HepG2 (cell line): Measurements from ENCODE around the gene MAB21L4. TPM values are rescaled to one million over a fixed set of nuclear protein-coding genes. Genes with fewer than 3 reads are reported as not detected.

Experiments
- ATAC-seq: fragments of 200-7000 bp; cut with Tn5 transposase; 3 replicates; pipeline ENCODE4 v1.9.1; 2020; ENCODE audit warnings: mild to moderate bottlenecking, moderate library complexity
- BruUV-seq: library from RNA; stranded (reverse); fragments of 400-500 nt; replicated peaks from 2 replicates; lab custom pipeline; 2021; lab: Mats Ljungman, UMichigan
- CTCF ChIA-PET: fragments of 300-600 bp; formaldehyde crosslinking; extraction: SDS; loops from one replicate; lab custom pipeline; 2021; ENCODE audit warnings: low total read pairs, inconsistent platforms, low intra/inter-chr PET ratio; lab: Yijun Ruan, JAX
- POLR2A ChIA-PET: fragments of 350-600 bp; sonication (Branson Sonifier 250); formaldehyde crosslinking; loops from one replicate; lab custom pipeline; 2020; ENCODE audit warnings: antibody characterized with exemption, inconsistent platforms; lab: Yijun Ruan, JAX
- DNase-seq: peaks from one replicate; pipeline ENCODE4 v3.0.0-alpha.2; 2015; ENCODE audit warnings: low spot score
- FAIRE-seq: peaks from 3 replicates; lab custom pipeline; 2011; peaks lifted over from hg19 to GRCh38; lab: Jason Lieb, UNC
- H2AFZ ChIP-seq: one replicate; pipeline ENCODE4 v1.6.1; 2011; ENCODE audit warnings: low read length, inconsistent platforms
- H3K27ac ChIP-seq: fragments of 300-600 bp; 3 replicates; pipeline ENCODE4 v1.8.0; 2011; ENCODE audit warnings: mixed run types, mild to moderate bottlenecking, mixed read lengths, low read length, inconsistent platforms; ENCODE audit not compliant: insufficient read depth; ENCODE audit errors: extremely low read length
- H3K27me3 ChIP-seq, 2 experiments: fragments of 200-600 bp in 1 of 2; 2 replicates in 1 of 2; 3 replicates in 1 of 2; pipeline versions ENCODE4 v1.6.0 to v1.8.0; 2011; ENCODE audit warnings: low read length in 2 of 2, mild to moderate bottlenecking in 2 of 2, moderate library complexity in 2 of 2, inconsistent platforms in 1 of 2; ENCODE audit not compliant: insufficient read depth in 2 of 2, control insufficient read depth in 1 of 2
- H3K36me3 ChIP-seq, 2 experiments: fragments of 200-600 bp in 1 of 2; replicated peaks in 1 of 2; 2 replicates in 1 of 2; 3 replicates in 1 of 2; pipeline versions ENCODE4 v1.5.1 to v1.8.0; 2011; ENCODE audit warnings: low read length in 2 of 2, inconsistent platforms in 1 of 2; ENCODE audit not compliant: insufficient read depth in 2 of 2, control insufficient read depth in 1 of 2
- H3K4me1 ChIP-seq: 2 replicates; pipeline ENCODE4 v1.5.1; 2012; ENCODE audit warnings: low read length, inconsistent platforms; ENCODE audit not compliant: insufficient read depth
- H3K4me2 ChIP-seq: 2 replicates; pipeline ENCODE4 v1.6.0; 2011; ENCODE audit warnings: low read depth, low read length, inconsistent platforms
- H3K4me3 ChIP-seq, 3 experiments: fragments of 200-600 bp in 1 of 3; sonication (generic), shearing (Covaris generic) in 1 of 3; replicated peaks in 1 of 3; 2 replicates each; pipeline ENCODE4 v1.5.1; 2011 to 2016; ENCODE audit warnings: low read length in 3 of 3, inconsistent platforms in 2 of 3, low read depth in 2 of 3, mild to moderate bottlenecking in 2 of 3, control low read depth in 1 of 3, mixed read lengths in 1 of 3; ENCODE audit not compliant: insufficient read depth in 1 of 3
- H3K79me2 ChIP-seq: one replicate; pipeline ENCODE4 v1.6.1; 2011; ENCODE audit warnings: low read length, inconsistent platforms; ENCODE audit not compliant: insufficient read depth
- H3K9ac ChIP-seq: 2 replicates; pipeline ENCODE4 v1.6.0; 2011; ENCODE audit warnings: mild to moderate bottlenecking, low read depth, low read length, inconsistent platforms; ENCODE audit not compliant: insufficient read depth
- H3K9me3 ChIP-seq: 2 replicates; pipeline ENCODE4 v1.5.1; 2012; ENCODE audit warnings: mild to moderate bottlenecking, low read length
- H4K20me1 ChIP-seq: 2 replicates; pipeline ENCODE4 v1.6.0; 2011; ENCODE audit warnings: inconsistent platforms, mild to moderate bottlenecking, low read length, moderate library complexity; ENCODE audit not compliant: insufficient read depth
- BATF2 ChIP-seq: sonication (generic); formaldehyde crosslinking; IDR thresholded peaks from 2 replicates; pipeline ENCODE4 v1.8.0; 2022; ENCODE audit warnings: mild to moderate bottlenecking, missing genetic modification reagents, moderate library complexity
- FIP1L1 ChIP-seq: fragments of 200-400 bp; formaldehyde crosslinking; IDR thresholded peaks from 2 replicates; pipeline ENCODE4 v1.6.1; 2018; ENCODE audit warnings: low read depth, mild to moderate bottlenecking, low read length, moderate library complexity, borderline replicate concordance; ENCODE audit not compliant: insufficient read depth
- HCFC1 ChIP-seq: fragments of 150-350 bp; IDR thresholded peaks from 2 replicates; pipeline ENCODE4 v1.6.1; 2014; ENCODE audit warnings: low read depth, low read length
- HOXA7 ChIP-seq: sonication (generic); formaldehyde crosslinking; IDR thresholded peaks from 2 replicates; pipeline ENCODE4 v1.8.1; 2022; ENCODE audit warnings: mild to moderate bottlenecking, missing genetic modification reagents, moderate library complexity
- ZNF414 ChIP-seq: sonication (generic); formaldehyde crosslinking; IDR thresholded peaks from 2 replicates; pipeline ENCODE4 v1.5.0; 2020; ENCODE audit warnings: missing genetic modification reagents
- WGBS: methylation state at CpG from one replicate; pipeline ENCODE4 v1.1.6; 2017; ENCODE audit warnings: low lambda C conversion rate; 5-methylcytosine and 5-hydroxymethylcytosine counted together
- in situ Hi-C: cut with HindIII; loops from 2 replicates; pipeline ENCODE4 v1.10.0; 2017; ENCODE audit warnings: low pct_unique_long_range_greater_than_20kb; ENCODE audit not compliant: extremely low pct_ligation_motif_present
- intact Hi-C: fragments of 100-400 bp; cut with micrococcal nuclease; formaldehyde crosslinking; loops from one replicate; pipeline ENCODE4 v1.10.0; 2022; ENCODE audit not compliant: unreplicated experiment
- polyA plus RNA-seq, 8 experiments: library from polyadenylated mRNA; depleted of rRNA in 3 of 8; stranded (reverse) in 7 of 8; unstranded in 1 of 8; fragments of >200 nt; fragmentation: Illumina TruSeq in 4 of 8; extraction: Trizol in 4 of 8; gene quantifications; 2 replicates each; pipeline versions ENCODE4 v1.2.1 to v1.2.3, GENCODE V29; 2011 to 2016; ENCODE audit warnings: low read depth in 4 of 8, missing spikeins in 1 of 8, mixed read lengths in 1 of 8; ENCODE audit not compliant: insufficient read depth in 1 of 8
- total RNA-seq, 5 experiments: library from RNA; depleted of rRNA; stranded (reverse); fragments of >200 nt; fragmentation: Illumina TruSeq; extraction: Trizol; gene quantifications; 2 replicates each; pipeline ENCODE4 v1.2.3, GENCODE V29; 2016; ENCODE audit warnings: low read depth in 1 of 5

MAB21L4 gene
- total and polyA plus RNA-seq, 2 of the 13 experiments (the other 11 are each of a cell fraction or from before 2014, with no cell fraction given): 3.0 to 14.0 TPM

GRCh38 chr2:240868286-240869108, 27.5 kb downstream of the MAB21L4 start, which contains the start of gene AGXT (continued):
- no peak for TF ChIP-seq ZNF414

- no peak overlapping the region for H2AFZ ChIP-seq
- no peak overlapping the region for H3K9ac ChIP-seq
- H3K27ac ChIP-seq: peak overlapping the region; percentile 62
- no peaks in the 10 kb centered on the region for H3K79me2 ChIP-seq
- H3K36me3 ChIP-seq: no peaks in the 10 kb centered on the region
- no TSS peak for BruUV-seq
- CTCF ChIA-PET: no interaction called here
- H3K4me2 ChIP-seq: no peak overlapping the region
- DNase-seq: no peak
- 91% methylated on average over 5 of the region's 5 CpGs for WGBS
- no peak for TF ChIP-seq HCFC1
- 0 out of 2 replicates have a peak, but pooled peaks have one; percentile 27 for TF ChIP-seq BATF2
- TF ChIP-seq FIP1L1: no peak
- 0 out of 2 replicates have a peak, but pooled peaks have one; percentile 39 for TF ChIP-seq HOXA7
- TF ChIP-seq, all 625 proteins: peak for 2
- H3K4me1 ChIP-seq: peaks cover 94% of the 10 kb centered on the region
- H3K4me3 ChIP-seq: no peak overlapping the region
- intact Hi-C loops: no loop called here
- H3K9me3 ChIP-seq: no peaks in the 10 kb centered on the region
- H4K20me1 ChIP-seq: no peaks in the 10 kb centered on the region
- in situ Hi-C loops: loop anchor here (25.0 kb wide), 1 partner anchor 772 kb away; the partner anchor contains the start of genes ATG4B and THAP4
- ATAC-seq (no peak), FAIRE-seq (no peak)
- H3K27me3 ChIP-seq: peaks cover 0 to 2% of the 10 kb centered on the region in 2 experiments; a peak in 1 of 5 replicates
- POLR2A ChIA-PET: interaction anchor here (0.7 to 1.5 kb wide), 2 partner anchors 8 to 440 kb away, joined by 3 to 5 read pairs; no protein-coding TSS in a partner anchor
Measured at GRCh38 chr2:240865391-240865790, 30.6 kb downstream of the MAB21L4 start.
